K562 (cell line): ENCODE measurements around the gene EXOC2. TPM values are rescaled to one million over a fixed set of nuclear protein-coding genes. Genes with fewer than 3 reads are reported as not detected.

Experiments used
- ATAC-seq: fragments of 200-7000 bp; cut with Tn5 transposase; 3 replicates; pipeline ENCODE4 v1.9.1; 2020; ENCODE audit warnings: moderate library complexity
- BruUV-seq: library from RNA; stranded (reverse); fragments of 400-500 nt; replicated peaks from 2 replicates; lab custom pipeline; 2021; lab: Mats Ljungman, UMichigan
- CTCF ChIA-PET: fragments of 300-600 bp; formaldehyde crosslinking; extraction: SDS; loops from one replicate; lab custom pipeline; 2021; ENCODE audit warnings: low intra/inter-chr PET ratio; lab: Yijun Ruan, JAX
- POLR2A ChIA-PET: fragments of 300-600, 350-650 bp; sonication (Branson Sonifier 250); formaldehyde crosslinking; extraction: SDS; loops from one replicate; lab custom pipeline; 2021; ENCODE audit warnings: antibody characterized with exemption, inconsistent platforms; lab: Yijun Ruan, JAX
- DNase-seq, 4 experiments: peaks; one replicate each; pipeline versions ENCODE4 v3.0.0 to v3.0.0-alpha.2; 2011 to 2018; ENCODE audit warnings: low spot score in 3 of 4, mixed read lengths in 3 of 4; ENCODE audit errors: extremely low read depth in 1 of 4
- FAIRE-seq: peaks from 2 replicates; lab custom pipeline; 2011; peaks lifted over from hg19 to GRCh38; lab: Jason Lieb, UNC
- H2AFZ ChIP-seq: 2 replicates; pipeline ENCODE4 v1.6.0; 2011; ENCODE audit warnings: low read depth, low read length, control low read depth, inconsistent platforms
- H3K27ac ChIP-seq: fragments of 200-600 bp; 3 replicates; pipeline ENCODE4 v1.8.0; 2011; ENCODE audit warnings: low read depth, mild to moderate bottlenecking, control low read depth, inconsistent platforms, low read length, moderate library complexity, mixed read lengths; ENCODE audit errors: extremely low read depth
- H3K27me3 ChIP-seq, 2 experiments: fragments of 300-600 bp in 1 of 2; 2 replicates in 1 of 2; 3 replicates in 1 of 2; pipeline versions ENCODE4 v1.6.0 to v1.8.0; 2011; ENCODE audit warnings: inconsistent platforms in 2 of 2, low read length in 2 of 2, mild to moderate bottlenecking in 1 of 2, mixed read lengths in 1 of 2, moderate library complexity in 1 of 2; ENCODE audit not compliant: control insufficient read depth in 2 of 2, insufficient read depth in 2 of 2
- H3K36me3 ChIP-seq: fragments of 300-600 bp; 3 replicates; pipeline ENCODE4 v1.8.0; 2011; ENCODE audit warnings: mild to moderate bottlenecking, low read length, inconsistent platforms; ENCODE audit not compliant: control insufficient read depth, insufficient read depth
- H3K4me1 ChIP-seq, 2 experiments: fragments of 200-600 bp in 1 of 2; replicated peaks in 1 of 2; 2 replicates in 1 of 2; 3 replicates in 1 of 2; pipeline versions ENCODE4 v1.5.1 to v1.8.0; 2011; ENCODE audit warnings: inconsistent platforms in 2 of 2, low read length in 2 of 2, mild to moderate bottlenecking in 1 of 2, mixed read lengths in 1 of 2, moderate library complexity in 1 of 2; ENCODE audit not compliant: control insufficient read depth in 2 of 2, insufficient read depth in 2 of 2
- H3K4me2 ChIP-seq: 2 replicates; pipeline ENCODE4 v1.6.1; 2011; ENCODE audit warnings: low read length, control low read depth, inconsistent platforms, mixed read lengths; ENCODE audit not compliant: insufficient read depth
- H3K4me3 ChIP-seq: fragments of 200-600 bp; sonication (generic), shearing (Covaris generic); 2 replicates; pipeline ENCODE4 v1.5.1; 2016; ENCODE audit warnings: control low read depth, inconsistent platforms
- H3K79me2 ChIP-seq: fragments of 200-600 bp; 3 replicates; pipeline ENCODE4 v1.8.0; 2011; ENCODE audit warnings: low read length, inconsistent platforms; ENCODE audit not compliant: control insufficient read depth, insufficient read depth
- H3K9ac ChIP-seq, 2 experiments: 2 replicates each; pipeline versions ENCODE4 v1.6.0 to v1.6.1; 2011; ENCODE audit warnings: low read depth in 2 of 2, low read length in 2 of 2, control low read depth in 1 of 2, inconsistent platforms in 1 of 2, mild to moderate bottlenecking in 1 of 2, mixed read lengths in 1 of 2; ENCODE audit not compliant: insufficient read depth in 1 of 2
- H3K9me1 ChIP-seq: one replicate; pipeline ENCODE4 v1.6.0; 2011; ENCODE audit warnings: inconsistent platforms, mild to moderate bottlenecking, low read length, moderate library complexity; ENCODE audit not compliant: control insufficient read depth, insufficient read depth
- H3K9me3 ChIP-seq: replicated peaks from 2 replicates; pipeline ENCODE4 v1.5.1; 2011; ENCODE audit warnings: low read depth, low read length, inconsistent platforms; ENCODE audit not compliant: control insufficient read depth, insufficient read depth
- H4K20me1 ChIP-seq: replicated peaks from 2 replicates; pipeline ENCODE4 v1.6.1; 2011; ENCODE audit warnings: low read length, inconsistent platforms, mixed read lengths; ENCODE audit not compliant: control insufficient read depth, insufficient read depth
- FUS ChIP-seq: fragments of 200-400 bp; formaldehyde crosslinking; optimal IDR thresholded peaks from 2 replicates; pipeline ENCODE3; 2017; ENCODE audit warnings: low read depth, low read length
- HMG20B ChIP-seq: fragments of 250-450 bp; sonication (Bioruptor Pico); IDR thresholded peaks from 2 replicates; pipeline ENCODE4 v1.5.0; 2021; ENCODE audit warnings: mild to moderate bottlenecking
- ILF3 ChIP-seq: fragments of 450-650 bp; IDR thresholded peaks from 2 replicates; pipeline ENCODE4 v1.6.1; 2018; ENCODE audit warnings: antibody characterized with exemption, mild to moderate bottlenecking, moderate library complexity, borderline replicate concordance
- LARP7 ChIP-seq: fragments of 450-650 bp; IDR thresholded peaks from 2 replicates; pipeline ENCODE4 v1.6.1; 2016
- RFX7 ChIP-seq: fragments of 250-450 bp; sonication (Bioruptor Pico); IDR thresholded peaks from 2 replicates; pipeline ENCODE4 v1.5.1; 2021; ENCODE audit warnings: mild to moderate bottlenecking
- SETDB1 ChIP-seq: IDR thresholded peaks from one replicate; pipeline ENCODE4 v1.6.1; 2012; ENCODE audit warnings: low read length, control low read depth, inconsistent platforms
- ZBTB1 ChIP-seq: sonication (generic); formaldehyde crosslinking; IDR thresholded peaks from 2 replicates; pipeline ENCODE4 v1.8.1; 2023; ENCODE audit warnings: missing genetic modification reagents, low read depth, mild to moderate bottlenecking, borderline replicate concordance
- ZC3H11A ChIP-seq: IDR thresholded peaks from 2 replicates; pipeline ENCODE4 v1.6.1; 2012; ENCODE audit warnings: low read depth, low read length, improper control_type of control experiment
- ZNF324 ChIP-seq: fragments of 250-450 bp; sonication (Bioruptor Pico); IDR thresholded peaks from 2 replicates; pipeline ENCODE4 v1.4.0; 2020; ENCODE audit warnings: mild to moderate bottlenecking
- ZNF583 ChIP-seq: fragments of 250-450 bp; sonication (Bioruptor Pico); IDR thresholded peaks from 2 replicates; pipeline ENCODE4 v1.4.0; 2020
- ZZZ3 ChIP-seq: fragments of 450-650 bp; IDR thresholded peaks from 2 replicates; pipeline ENCODE4 v1.6.1; 2016; ENCODE audit warnings: antibody characterized with exemption, mild to moderate bottlenecking, moderate library complexity
- WGBS: fragments of 100-300 bp; shearing (Covaris generic); methylation state at CpG from one replicate; pipeline ENCODE4 v1.1.6; 2016; ENCODE audit warnings: low coverage, mixed read lengths; ENCODE audit not compliant: insufficient coverage; ENCODE audit errors: missing lambda C conversion rate; 5-methylcytosine and 5-hydroxymethylcytosine counted together
- in situ Hi-C: fragments of 300-500 bp; cut with MboI; formaldehyde crosslinking; loops from 4 replicates; pipeline ENCODE4 v1.15.0; 2018; ENCODE audit warnings: inconsistent platforms, mixed read lengths
- intact Hi-C: fragments of 100-400 bp; cut with micrococcal nuclease; formaldehyde crosslinking; loops from 2 replicates; pipeline ENCODE4 v1.14.2; 2022
- polyA plus RNA-seq, 8 experiments: library from polyadenylated mRNA; depleted of rRNA in 4 of 8; stranded (reverse) in 5 of 8; unstranded in 3 of 8; fragments of >200 nt; fragmentation: Nextera tagmentation in 2 of 8; fragmentation: Illumina TruSeq in 1 of 8; extraction: Ambion mirVana in 2 of 8; extraction: Trizol in 1 of 8; gene quantifications; 2 replicates each; pipeline versions ENCODE4 v1.2.1 to v1.2.3, GENCODE V29; 2011 to 2014; ENCODE audit warnings: inconsistent platforms in 1 of 8, missing spikeins in 1 of 8
- total RNA-seq, 7 experiments: library from RNA; depleted of rRNA in 6 of 7; stranded (reverse); fragments of >200 nt in 6 of 7; fragmentation: Illumina TruSeq in 2 of 7; extraction: Trizol in 2 of 7; gene quantifications; 2 replicates each; pipeline versions ENCODE4 v1.2.1 to v1.2.3, GENCODE V29; 2011 to 2021; ENCODE audit warnings: low replicate concordance in 1 of 7
- TF ChIP-seq, protein P1 (sequence below): fragments of 250-450 bp; sonication (Bioruptor Pico); IDR thresholded peaks from 2 replicates; pipeline ENCODE4 v1.5.0; 2021
- TF ChIP-seq, protein P2 (sequence below): fragments of 450-650 bp; IDR thresholded peaks from 2 replicates; pipeline ENCODE4 v1.6.1; 2014; ENCODE audit warnings: low read depth, mild to moderate bottlenecking, moderate library complexity, borderline replicate concordance
- TF ChIP-seq, protein P3 (sequence below): fragments of 250-450 bp; sonication (Bioruptor Pico); IDR thresholded peaks from 2 replicates; pipeline ENCODE4 v1.6.1; 2021; ENCODE audit warnings: mild to moderate bottlenecking
- TF ChIP-seq, protein P4 (sequence below): fragments of 450-650 bp; IDR thresholded peaks from 2 replicates; pipeline ENCODE4 v1.6.1; 2017; ENCODE audit warnings: antibody characterized with exemption
- TF ChIP-seq, protein P5 (sequence below): fragments of 450-650 bp; IDR thresholded peaks from 2 replicates; pipeline ENCODE4 v1.6.1; 2016; ENCODE audit warnings: missing biosample characterization, missing genetic modification characterization
- TF ChIP-seq, protein P6 (sequence below): sonication (generic); formaldehyde crosslinking; IDR thresholded peaks from 2 replicates; pipeline ENCODE4 v1.8.1; 2023; ENCODE audit warnings: mild to moderate bottlenecking, missing genetic modification reagents

EXOC2 gene
- total and polyA plus RNA-seq, 9 of the 15 experiments (the other 6 are each of a cell fraction or from before 2014, with no cell fraction given), result 12.2 to 30.2 (median 24.2) TPM

DNA sequence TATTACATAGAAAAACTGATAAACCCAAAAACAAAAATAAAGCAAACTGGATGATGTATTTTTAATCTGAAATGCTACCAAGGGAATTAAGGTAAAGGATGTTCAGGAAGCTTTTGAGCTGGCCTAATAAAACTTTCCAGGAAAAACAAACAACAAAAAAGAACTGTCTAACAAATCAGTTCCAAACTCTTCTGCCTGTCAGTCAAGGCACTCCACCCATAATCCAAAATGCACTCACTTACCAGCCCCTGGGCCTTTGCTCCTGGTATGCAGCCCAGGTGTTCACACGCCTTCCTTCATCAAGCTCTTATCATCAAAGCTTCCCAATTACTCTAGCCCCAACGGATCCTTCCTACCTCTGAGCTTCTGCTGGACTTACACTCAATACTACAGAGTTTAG lies 3.7 kb downstream of the EXOC2 start:
- FAIRE-seq, result no peak
- Histone ChIP-seq H3K27me3 (no peaks in the 10 kb centered on the region), H3K9me3 (no peaks in the 10 kb centered on the region), H3K79me2 (peaks cover 32% of the 10 kb centered on the region), H2AFZ (no peak overlapping the region), H3K9me1 (no peaks in the 10 kb centered on the region), H3K4me1 (peaks cover 16% of the 10 kb centered on the region in 2 experiments), H3K27ac (no peak overlapping the region), H4K20me1 (peaks cover 4% of the 10 kb centered on the region), H3K9ac (no peak overlapping the region), H3K4me3 (no peak overlapping the region), H3K4me2 (no peak overlapping the region), H3K36me3 (peaks cover 17% of the 10 kb centered on the region)
- no peak for DNase-seq
- no TSS peak for BruUV-seq
- WGBS, result 43% methylated on average over 2 of the region's 2 CpGs
- ChIA-PET POLR2A (interaction anchor here (0.6 to 0.9 kb wide), 2 partner anchors 30 to 39 kb away, joined by 3 to 4 read pairs; no protein-coding TSS in a partner anchor), CTCF (no interaction called here)
- intact Hi-C loops, result no loop called here
- in situ Hi-C loops, result no loop called here
- ATAC-seq, result no peak
- TF ChIP-seq RFX7 (CRISPR knock-in tag), result no peak
- no peak for TF ChIP-seq ZNF324 (CRISPR knock-in tag)
- no peak for TF ChIP-seq ZBTB1 (CRISPR knock-in tag)
- TF ChIP-seq HMG20B (CRISPR knock-in tag), result no peak
- TF ChIP-seq, protein P1, sequence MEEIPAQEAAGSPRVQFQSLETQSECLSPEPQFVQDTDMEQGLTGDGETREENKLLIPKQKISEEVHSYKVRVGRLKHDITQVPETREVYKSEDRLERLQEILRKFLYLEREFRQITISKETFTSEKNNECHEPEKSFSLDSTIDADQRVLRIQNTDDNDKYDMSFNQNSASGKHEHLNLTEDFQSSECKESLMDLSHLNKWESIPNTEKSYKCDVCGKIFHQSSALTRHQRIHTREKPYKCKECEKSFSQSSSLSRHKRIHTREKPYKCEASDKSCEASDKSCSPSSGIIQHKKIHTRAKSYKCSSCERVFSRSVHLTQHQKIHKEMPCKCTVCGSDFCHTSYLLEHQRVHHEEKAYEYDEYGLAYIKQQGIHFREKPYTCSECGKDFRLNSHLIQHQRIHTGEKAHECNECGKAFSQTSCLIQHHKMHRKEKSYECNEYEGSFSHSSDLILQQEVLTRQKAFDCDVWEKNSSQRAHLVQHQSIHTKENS (CRISPR knock-in tag), result no peak
- TF ChIP-seq, protein P2, sequence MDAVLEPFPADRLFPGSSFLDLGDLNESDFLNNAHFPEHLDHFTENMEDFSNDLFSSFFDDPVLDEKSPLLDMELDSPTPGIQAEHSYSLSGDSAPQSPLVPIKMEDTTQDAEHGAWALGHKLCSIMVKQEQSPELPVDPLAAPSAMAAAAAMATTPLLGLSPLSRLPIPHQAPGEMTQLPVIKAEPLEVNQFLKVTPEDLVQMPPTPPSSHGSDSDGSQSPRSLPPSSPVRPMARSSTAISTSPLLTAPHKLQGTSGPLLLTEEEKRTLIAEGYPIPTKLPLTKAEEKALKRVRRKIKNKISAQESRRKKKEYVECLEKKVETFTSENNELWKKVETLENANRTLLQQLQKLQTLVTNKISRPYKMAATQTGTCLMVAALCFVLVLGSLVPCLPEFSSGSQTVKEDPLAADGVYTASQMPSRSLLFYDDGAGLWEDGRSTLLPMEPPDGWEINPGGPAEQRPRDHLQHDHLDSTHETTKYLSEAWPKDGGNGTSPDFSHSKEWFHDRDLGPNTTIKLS, result no peak
- no peak for TF ChIP-seq ZNF583 (CRISPR knock-in tag)
- TF ChIP-seq FUS, result no peak
- no peak for TF ChIP-seq LARP7
- TF ChIP-seq, protein P3, sequence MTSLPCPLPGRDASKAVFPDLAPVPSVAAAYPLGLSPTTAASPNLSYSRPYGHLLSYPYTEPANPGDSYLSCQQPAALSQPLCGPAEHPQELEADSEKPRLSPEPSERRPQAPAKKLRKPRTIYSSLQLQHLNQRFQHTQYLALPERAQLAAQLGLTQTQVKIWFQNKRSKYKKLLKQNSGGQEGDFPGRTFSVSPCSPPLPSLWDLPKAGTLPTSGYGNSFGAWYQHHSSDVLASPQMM (CRISPR knock-in tag), result no peak
- TF ChIP-seq, protein P4, sequence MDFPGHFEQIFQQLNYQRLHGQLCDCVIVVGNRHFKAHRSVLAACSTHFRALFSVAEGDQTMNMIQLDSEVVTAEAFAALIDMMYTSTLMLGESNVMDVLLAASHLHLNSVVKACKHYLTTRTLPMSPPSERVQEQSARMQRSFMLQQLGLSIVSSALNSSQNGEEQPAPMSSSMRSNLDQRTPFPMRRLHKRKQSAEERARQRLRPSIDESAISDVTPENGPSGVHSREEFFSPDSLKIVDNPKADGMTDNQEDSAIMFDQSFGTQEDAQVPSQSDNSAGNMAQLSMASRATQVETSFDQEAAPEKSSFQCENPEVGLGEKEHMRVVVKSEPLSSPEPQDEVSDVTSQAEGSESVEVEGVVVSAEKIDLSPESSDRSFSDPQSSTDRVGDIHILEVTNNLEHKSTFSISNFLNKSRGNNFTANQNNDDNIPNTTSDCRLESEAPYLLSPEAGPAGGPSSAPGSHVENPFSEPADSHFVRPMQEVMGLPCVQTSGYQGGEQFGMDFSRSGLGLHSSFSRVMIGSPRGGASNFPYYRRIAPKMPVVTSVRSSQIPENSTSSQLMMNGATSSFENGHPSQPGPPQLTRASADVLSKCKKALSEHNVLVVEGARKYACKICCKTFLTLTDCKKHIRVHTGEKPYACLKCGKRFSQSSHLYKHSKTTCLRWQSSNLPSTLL, result no peak
- TF ChIP-seq ILF3, result no peak
- TF ChIP-seq SETDB1, result no peak
- TF ChIP-seq, protein P5, sequence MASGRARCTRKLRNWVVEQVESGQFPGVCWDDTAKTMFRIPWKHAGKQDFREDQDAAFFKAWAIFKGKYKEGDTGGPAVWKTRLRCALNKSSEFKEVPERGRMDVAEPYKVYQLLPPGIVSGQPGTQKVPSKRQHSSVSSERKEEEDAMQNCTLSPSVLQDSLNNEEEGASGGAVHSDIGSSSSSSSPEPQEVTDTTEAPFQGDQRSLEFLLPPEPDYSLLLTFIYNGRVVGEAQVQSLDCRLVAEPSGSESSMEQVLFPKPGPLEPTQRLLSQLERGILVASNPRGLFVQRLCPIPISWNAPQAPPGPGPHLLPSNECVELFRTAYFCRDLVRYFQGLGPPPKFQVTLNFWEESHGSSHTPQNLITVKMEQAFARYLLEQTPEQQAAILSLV (tag), result no peak
- no peak for TF ChIP-seq ZZZ3
- TF ChIP-seq ZC3H11A, result no peak
- TF ChIP-seq, protein P6, sequence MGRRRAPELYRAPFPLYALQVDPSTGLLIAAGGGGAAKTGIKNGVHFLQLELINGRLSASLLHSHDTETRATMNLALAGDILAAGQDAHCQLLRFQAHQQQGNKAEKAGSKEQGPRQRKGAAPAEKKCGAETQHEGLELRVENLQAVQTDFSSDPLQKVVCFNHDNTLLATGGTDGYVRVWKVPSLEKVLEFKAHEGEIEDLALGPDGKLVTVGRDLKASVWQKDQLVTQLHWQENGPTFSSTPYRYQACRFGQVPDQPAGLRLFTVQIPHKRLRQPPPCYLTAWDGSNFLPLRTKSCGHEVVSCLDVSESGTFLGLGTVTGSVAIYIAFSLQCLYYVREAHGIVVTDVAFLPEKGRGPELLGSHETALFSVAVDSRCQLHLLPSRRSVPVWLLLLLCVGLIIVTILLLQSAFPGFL (CRISPR knock-in tag), result no peak
